HEK293 (cell line): ENCODE results near the gene CCDC50.

Experiments used
- CTCF ChIA-PET: fragments of 350-600 bp; formaldehyde crosslinking; extraction: SDS; loops from one replicate; lab custom pipeline; 2021; ENCODE audit warnings: antibody characterized with exemption; lab: Yijun Ruan, JAX
- POLR2A ChIA-PET: fragments of 300-600 bp; formaldehyde crosslinking; extraction: SDS; loops from one replicate; lab custom pipeline; 2020; ENCODE audit warnings: antibody characterized with exemption, inconsistent platforms; lab: Yijun Ruan, JAX
- H3K27ac ChIP-seq: fragments of 200-500 bp; sonication (Bioruptor generic); 2 replicates; pipeline ENCODE4 v1.5.1; 2014; ENCODE audit warnings: low read depth, low read length, control low read depth, inconsistent platforms; ENCODE audit errors: extremely low read depth
- H3K36me3 ChIP-seq, 2 experiments: fragments of 200-500 bp in 1 of 2; sonication (Bioruptor generic) in 1 of 2; 1 replicate in 1 of 2; 2 replicates in 1 of 2; pipeline ENCODE4 v1.5.1; 2014 to 2017; ENCODE audit warnings: inconsistent platforms in 2 of 2, low read length in 2 of 2; ENCODE audit not compliant: control insufficient read depth in 2 of 2, insufficient read depth in 1 of 2
- H3K4me1 ChIP-seq: fragments of 200-500 bp; sonication (Bioruptor generic); 2 replicates; pipeline ENCODE4 v1.5.1; 2014; ENCODE audit warnings: mild to moderate bottlenecking, low read length, inconsistent platforms; ENCODE audit not compliant: control insufficient read depth, insufficient read depth
- H3K4me3 ChIP-seq: 2 replicates; pipeline ENCODE4 v1.5.1; 2011; ENCODE audit warnings: low read depth, mild to moderate bottlenecking, control low read depth, low read length, moderate library complexity
- H3K9me3 ChIP-seq: fragments of 200-500 bp; sonication (Bioruptor generic); 2 replicates; pipeline ENCODE4 v1.5.1; 2014; ENCODE audit warnings: low read depth, low read length, inconsistent platforms; ENCODE audit not compliant: control insufficient read depth, insufficient read depth
- ATF2 ChIP-seq: fragments of 450-650 bp; formaldehyde crosslinking; IDR thresholded peaks from 2 replicates; pipeline ENCODE4 v1.5.1; 2016; ENCODE audit warnings: missing biosample characterization, missing genetic modification characterization, low read depth
- BCL11B ChIP-seq: fragments of 450-650 bp; formaldehyde crosslinking; IDR thresholded peaks from 2 replicates; pipeline ENCODE4 v1.5.1; 2016; ENCODE audit warnings: low read depth, missing biosample characterization, missing genetic modification characterization
- CTCF ChIP-seq: fragments of 450-650 bp; formaldehyde crosslinking; IDR thresholded peaks from 2 replicates; pipeline ENCODE4 v1.5.1; 2016; ENCODE audit warnings: missing biosample characterization, missing genetic modification characterization
- HOXA7 ChIP-seq: sonication (generic); formaldehyde crosslinking; IDR thresholded peaks from 2 replicates; pipeline ENCODE4 v1.8.1; 2022; ENCODE audit warnings: missing genetic modification reagents, borderline replicate concordance
- IKZF3 ChIP-seq: fragments of 450-650 bp; IDR thresholded peaks from 2 replicates; pipeline ENCODE4 v1.5.0; 2018; ENCODE audit warnings: missing biosample characterization, mild to moderate bottlenecking, missing genetic modification characterization, moderate library complexity
- KLF1 ChIP-seq: fragments of 450-650 bp; formaldehyde crosslinking; IDR thresholded peaks from 2 replicates; pipeline ENCODE4 v1.5.1; 2016; ENCODE audit warnings: missing biosample characterization, missing genetic modification characterization
- PRDM1 ChIP-seq: fragments of 450-650 bp; formaldehyde crosslinking; IDR thresholded peaks from 2 replicates; pipeline ENCODE4; 2016; ENCODE audit warnings: missing biosample characterization, missing genetic modification characterization
- SP2 ChIP-seq: fragments of 450-650 bp; formaldehyde crosslinking; IDR thresholded peaks from 2 replicates; pipeline ENCODE4 v1.5.1; 2016; ENCODE audit warnings: missing biosample characterization, missing genetic modification characterization
- SP7 ChIP-seq: fragments of 450-650 bp; formaldehyde crosslinking; IDR thresholded peaks from 2 replicates; pipeline ENCODE4 v1.5.1; 2016; ENCODE audit warnings: missing biosample characterization, missing genetic modification characterization
- TRIM28 ChIP-seq: IDR thresholded peaks from 2 replicates; pipeline ENCODE4 v1.6.1; 2011; ENCODE audit warnings: low read length, control low read depth, borderline replicate concordance
- ZBTB17 ChIP-seq: fragments of 450-650 bp; formaldehyde crosslinking; IDR thresholded peaks from 2 replicates; pipeline ENCODE4 v1.5.1; 2016; ENCODE audit warnings: missing biosample characterization, missing genetic modification characterization
- ZBTB8A ChIP-seq: fragments of 450-650 bp; formaldehyde crosslinking; IDR thresholded peaks from 2 replicates; pipeline ENCODE4 v1.5.1; 2016; ENCODE audit warnings: missing biosample characterization, missing genetic modification characterization
- ZNF175 ChIP-seq: fragments of 450-650 bp; formaldehyde crosslinking; IDR thresholded peaks from 2 replicates; pipeline ENCODE4 v1.5.1; 2016; ENCODE audit warnings: missing biosample characterization, missing genetic modification characterization
- ZNF19 ChIP-seq: fragments of 450-650 bp; formaldehyde crosslinking; IDR thresholded peaks from 2 replicates; pipeline ENCODE4; 2016; ENCODE audit warnings: missing biosample characterization, missing genetic modification characterization, low read depth
- ZNF48 ChIP-seq: fragments of 450-650 bp; formaldehyde crosslinking; IDR thresholded peaks from 2 replicates; pipeline ENCODE4 v1.5.1; 2016; ENCODE audit warnings: missing biosample characterization, missing genetic modification characterization
- ZNF558 ChIP-seq: fragments of 450-650 bp; formaldehyde crosslinking; IDR thresholded peaks from 2 replicates; pipeline ENCODE4 v1.5.1; 2016; ENCODE audit warnings: missing biosample characterization, missing genetic modification characterization
- ZNF560 ChIP-seq: fragments of 450-650 bp; formaldehyde crosslinking; IDR thresholded peaks from 2 replicates; pipeline ENCODE4 v1.5.1; 2017; ENCODE audit warnings: missing biosample characterization, missing genetic modification characterization, borderline replicate concordance
- ZNF600 ChIP-seq: fragments of 450-650 bp; formaldehyde crosslinking; IDR thresholded peaks from 2 replicates; pipeline ENCODE4 v1.5.1; 2016; ENCODE audit warnings: missing biosample characterization, missing genetic modification characterization
- ZNF670 ChIP-seq: fragments of 450-650 bp; formaldehyde crosslinking; IDR thresholded peaks from 2 replicates; pipeline ENCODE4 v1.5.1; 2016; ENCODE audit warnings: missing biosample characterization, missing genetic modification characterization, low read depth
- ZNF785 ChIP-seq: fragments of 450-650 bp; formaldehyde crosslinking; IDR thresholded peaks from 2 replicates; pipeline ENCODE4 v1.5.1; 2016; ENCODE audit warnings: missing biosample characterization, missing genetic modification characterization
- TF ChIP-seq, protein P1 (sequence below): IDR thresholded peaks from 2 replicates; pipeline ENCODE4 v1.6.1; 2011; ENCODE audit warnings: mild to moderate bottlenecking, low read depth, low read length, borderline replicate concordance
- TF ChIP-seq, protein P2 (sequence below): fragments of 450-650 bp; formaldehyde crosslinking; IDR thresholded peaks from 2 replicates; pipeline ENCODE4 v1.5.1; 2016; ENCODE audit warnings: missing biosample characterization, missing genetic modification characterization

The CCDC50 gene

GRCh38 chr3:191363221-191363620 lies 34.0 kb downstream of the CCDC50 start:
- CTCF ChIA-PET = interaction anchor here (0.6 kb wide), 1 partner anchor 35 kb away, joined by 3 read pairs; no protein-coding TSS in a partner anchor
- H3K36me3 ChIP-seq = peaks cover 5 to 35% of the 10 kb centered on the region in 2 experiments; a peak in 2 of 3 replicates
- no peak for TF ChIP-seq HOXA7 (CRISPR knock-in tag)
- TF ChIP-seq ZBTB8A (tag by site-specific recombination) = no peak
- TF ChIP-seq, protein P1, sequence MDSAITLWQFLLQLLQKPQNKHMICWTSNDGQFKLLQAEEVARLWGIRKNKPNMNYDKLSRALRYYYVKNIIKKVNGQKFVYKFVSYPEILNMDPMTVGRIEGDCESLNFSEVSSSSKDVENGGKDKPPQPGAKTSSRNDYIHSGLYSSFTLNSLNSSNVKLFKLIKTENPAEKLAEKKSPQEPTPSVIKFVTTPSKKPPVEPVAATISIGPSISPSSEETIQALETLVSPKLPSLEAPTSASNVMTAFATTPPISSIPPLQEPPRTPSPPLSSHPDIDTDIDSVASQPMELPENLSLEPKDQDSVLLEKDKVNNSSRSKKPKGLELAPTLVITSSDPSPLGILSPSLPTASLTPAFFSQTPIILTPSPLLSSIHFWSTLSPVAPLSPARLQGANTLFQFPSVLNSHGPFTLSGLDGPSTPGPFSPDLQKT = no peak
- no peak for TF ChIP-seq ZNF600
- no peak for TF ChIP-seq ZNF785 (tag by site-specific recombination)
- TF ChIP-seq CTCF (tag by site-specific recombination) = no peak
- no peak for TF ChIP-seq ZNF175 (tag by site-specific recombination)
- TF ChIP-seq ATF2 (tag by site-specific recombination) = no peak
- no peak overlapping the region for H3K27ac ChIP-seq
- H3K4me1 ChIP-seq = peaks cover 12% of the 10 kb centered on the region
- no peak overlapping the region for H3K4me3 ChIP-seq
- POLR2A ChIA-PET = no interaction called here
- no peaks in the 10 kb centered on the region for H3K9me3 ChIP-seq

DNA sequence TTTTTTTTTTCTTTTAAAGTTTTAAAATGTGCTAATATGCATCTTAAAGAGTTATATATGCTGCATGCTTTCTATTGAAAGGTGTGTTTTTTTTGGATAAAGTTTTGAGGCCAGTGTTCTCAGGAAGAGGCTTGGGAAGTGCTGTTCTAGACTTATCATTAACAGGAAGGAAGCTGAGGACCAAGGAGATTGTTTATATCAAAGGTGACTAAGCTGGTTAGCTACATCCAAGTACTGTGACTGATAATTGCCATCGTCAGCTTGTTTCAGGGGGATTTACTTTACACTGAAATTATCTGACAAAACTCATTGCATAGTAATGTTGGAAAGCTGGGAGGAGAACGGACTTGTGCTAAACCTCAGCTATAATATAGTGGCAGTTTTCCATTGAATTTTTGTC lies 37.5 kb downstream of the CCDC50 start:
- CTCF ChIA-PET = interaction anchor here (0.6 to 0.7 kb wide), 2 partner anchors 556 to 1044 kb away, joined by 3 to 4 read pairs; no protein-coding TSS in a partner anchor
- Histone ChIP-seq H3K4me3 (no peak overlapping the region), H3K36me3 (peaks cover 5 to 50% of the 10 kb centered on the region in 2 experiments; a peak in 2 of 3 replicates), H3K4me1 (peaks cover 2% of the 10 kb centered on the region; the same call in 1 of the 2 replicates), H3K27ac (no peak overlapping the region), H3K9me3 (no peaks in the 10 kb centered on the region)
- POLR2A ChIA-PET = no interaction called here
- no peak for TF ChIP-seq SP2 (tag by site-specific recombination)
- peak; percentile 70 for TF ChIP-seq SP7 (tag by site-specific recombination)

DNA sequence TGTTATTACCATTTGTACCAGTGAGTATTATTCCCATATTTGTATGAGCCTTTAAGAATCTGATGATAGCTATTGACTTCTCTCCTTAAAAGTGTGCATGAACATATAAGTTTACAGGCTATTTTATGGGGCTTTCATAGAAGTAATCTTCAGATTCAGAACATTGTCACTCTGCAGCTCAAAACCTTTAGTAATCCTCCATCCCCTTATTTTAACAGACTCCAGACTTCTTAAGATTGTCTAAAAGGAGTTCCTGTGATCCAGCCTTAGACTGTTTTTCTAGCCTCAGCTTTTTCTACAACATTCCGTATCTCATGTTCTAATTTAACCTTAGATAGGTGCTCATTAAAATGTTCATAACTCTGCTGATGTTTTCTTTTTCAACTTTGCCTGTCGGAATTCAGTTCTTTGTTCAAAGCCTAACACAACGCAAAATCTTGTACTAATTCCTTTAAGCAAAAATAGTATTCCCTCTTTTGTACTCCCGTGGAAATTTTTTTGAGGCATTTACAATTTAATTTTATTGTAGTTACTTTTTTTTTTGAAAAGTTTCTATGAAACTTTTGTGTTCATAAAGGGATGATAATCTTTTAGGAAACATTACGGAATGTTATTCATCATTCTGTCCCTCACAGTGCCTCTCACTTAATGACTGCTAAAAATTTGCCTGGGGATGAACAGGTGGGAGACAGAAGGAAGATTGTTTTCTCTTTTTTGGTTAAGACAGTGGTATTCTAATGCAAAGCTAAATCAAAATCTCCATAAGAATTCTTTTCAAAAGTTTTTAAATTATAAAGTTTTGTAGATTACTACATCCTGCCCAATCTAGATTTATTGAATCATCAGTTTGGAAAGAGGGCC lies 39.8 kb downstream of the CCDC50 start:
- CTCF ChIA-PET = interaction anchor here (0.6 kb wide), 1 partner anchor 15 kb away, joined by 3 read pairs; no protein-coding TSS in a partner anchor
- no peak overlapping the region for H3K4me3 ChIP-seq
- H3K27ac ChIP-seq = no peak overlapping the region
- TF ChIP-seq ZNF560 (tag by site-specific recombination) = no peak
- no peak for TF ChIP-seq KLF1 (tag by site-specific recombination)
- H3K36me3 ChIP-seq = peaks cover 0 to 28% of the 10 kb centered on the region in 2 experiments; a peak in 2 of 3 replicates
- H3K4me1 ChIP-seq = 0 out of 2 replicates have a peak, but pooled peaks cover 2% of the 10 kb centered on the region
- POLR2A ChIA-PET = no interaction called here
- no peaks in the 10 kb centered on the region for H3K9me3 ChIP-seq

DNA sequence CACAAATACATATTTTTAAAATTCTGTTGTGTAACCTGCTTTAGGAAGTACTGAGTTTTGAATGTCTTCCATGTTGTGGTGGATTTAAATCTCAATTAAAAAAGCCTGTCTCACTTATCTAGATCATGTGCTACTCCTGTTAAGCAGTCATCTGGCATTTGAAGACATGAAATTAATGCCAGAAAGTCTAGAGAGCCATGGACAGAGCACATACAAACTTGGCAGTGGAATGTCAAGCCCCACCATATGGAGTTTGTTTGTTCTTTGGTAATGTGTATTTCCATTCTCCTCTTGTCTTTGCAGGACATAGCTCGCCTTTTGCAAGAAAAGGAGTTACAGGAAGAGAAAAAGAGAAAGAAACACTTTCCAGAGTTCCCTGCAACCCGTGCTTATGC lies 40.4 kb downstream of the CCDC50 start:
- Histone ChIP-seq H3K4me1 (peaks cover 5% of the 10 kb centered on the region; the same call in 1 of the 2 replicates), H3K9me3 (no peaks in the 10 kb centered on the region), H3K4me3 (no peak overlapping the region)
- CTCF ChIA-PET = interaction anchor here (0.6 kb wide), 1 partner anchor 14 kb away, joined by 3 read pairs; no protein-coding TSS in a partner anchor
- no peak for TF ChIP-seq ZNF19 (tag by site-specific recombination)
- TF ChIP-seq BCL11B (tag by site-specific recombination) = no peak
- no peak for TF ChIP-seq IKZF3 (tag by site-specific recombination)
- TF ChIP-seq, protein P2, sequence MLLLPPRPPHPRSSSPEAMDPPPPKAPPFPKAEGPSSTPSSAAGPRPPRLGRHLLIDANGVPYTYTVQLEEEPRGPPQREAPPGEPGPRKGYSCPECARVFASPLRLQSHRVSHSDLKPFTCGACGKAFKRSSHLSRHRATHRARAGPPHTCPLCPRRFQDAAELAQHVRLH (tag by site-specific recombination) = no peak
- no peak for TF ChIP-seq ZNF670 (tag by site-specific recombination)
- TF ChIP-seq ZNF48 (tag by site-specific recombination) = no peak
- no peak for TF ChIP-seq ZBTB17 (tag by site-specific recombination)
- TF ChIP-seq ZNF558 (tag by site-specific recombination) = no peak
- no peak for TF ChIP-seq PRDM1
- no peak for TF ChIP-seq TRIM28
- TF ChIP-seq, all 188 proteins: peak for 0
- POLR2A ChIA-PET = no interaction called here
- H3K36me3 ChIP-seq = peaks cover 0 to 28% of the 10 kb centered on the region in 2 experiments; a peak in 2 of 3 replicates
- H3K27ac ChIP-seq = no peak overlapping the region
